HepG2 (cell line): ENCODE data around the gene RFFL. TPM values are rescaled to one million over a fixed set of nuclear protein-coding genes. Genes with fewer than 3 reads are reported as not detected.

Source experiments
- ATF1 ChIP-seq: IDR thresholded peaks from 2 replicates; pipeline ENCODE4 v1.6.1; 2016; ENCODE audit warnings: mild to moderate bottlenecking, control low read depth
- HNRNPK ChIP-seq: fragments of 200-400 bp; formaldehyde crosslinking; IDR thresholded peaks from 2 replicates; pipeline ENCODE4 v1.6.1; 2018; ENCODE audit warnings: low read length, low read depth, moderate library complexity, mild to moderate bottlenecking; ENCODE audit not compliant: poor library complexity, severe bottlenecking
- KLF16 ChIP-seq, 2 experiments: sonication (generic) in 1 of 2; formaldehyde crosslinking in 1 of 2; IDR thresholded peaks; 2 replicates each; pipeline versions ENCODE4 v1.6.1 to v1.8.0; 2016 to 2023; ENCODE audit warnings: missing genetic modification reagents in 2 of 2, missing compliant biosample characterization in 1 of 2
- KMT2B ChIP-seq: IDR thresholded peaks from 2 replicates; pipeline ENCODE4 v1.6.1; 2016; ENCODE audit warnings: missing genetic modification reagents, missing compliant biosample characterization
- MED1 ChIP-seq: sonication (generic); formaldehyde crosslinking; IDR thresholded peaks from 2 replicates; pipeline ENCODE4 v1.4.0; 2020; ENCODE audit warnings: missing genetic modification reagents
- MLLT10 ChIP-seq: sonication (generic); formaldehyde crosslinking; IDR thresholded peaks from 2 replicates; pipeline ENCODE4 v1.4.0; 2020; ENCODE audit warnings: missing genetic modification reagents
- MTF2 ChIP-seq: sonication (generic); formaldehyde crosslinking; IDR thresholded peaks from 2 replicates; pipeline ENCODE4 v1.5.0; 2020; ENCODE audit warnings: missing genetic modification reagents, borderline replicate concordance
- NR2F6 ChIP-seq, 2 experiments: IDR thresholded peaks; 2 replicates each; pipeline ENCODE4 v1.6.1; 2016; ENCODE audit warnings: antibody characterized with exemption in 1 of 2, mild to moderate bottlenecking in 1 of 2
- REPIN1 ChIP-seq: sonication (generic); formaldehyde crosslinking; IDR thresholded peaks from 2 replicates; pipeline ENCODE4 v1.8.0; 2022; ENCODE audit warnings: missing genetic modification reagents, low read depth, mild to moderate bottlenecking, borderline replicate concordance
- STAG1 ChIP-seq: sonication (generic); formaldehyde crosslinking; IDR thresholded peaks from 2 replicates; pipeline ENCODE4 v1.4.0; 2020; ENCODE audit warnings: missing genetic modification reagents
- ZBTB8A ChIP-seq: sonication (generic); formaldehyde crosslinking; IDR thresholded peaks from 2 replicates; pipeline ENCODE4 v1.4.0; 2020; ENCODE audit warnings: mild to moderate bottlenecking, low read depth, missing genetic modification reagents, borderline replicate concordance
- ZNF207 ChIP-seq: fragments of 450-650 bp; IDR thresholded peaks from 2 replicates; pipeline ENCODE4 v1.6.1; 2016; ENCODE audit warnings: antibody characterized with exemption, borderline replicate concordance
- ZNF446 ChIP-seq: sonication (generic); formaldehyde crosslinking; IDR thresholded peaks from 2 replicates; pipeline ENCODE4 v1.5.0; 2020; ENCODE audit warnings: mild to moderate bottlenecking, missing genetic modification reagents
- ZNF878 ChIP-seq: sonication (generic); formaldehyde crosslinking; IDR thresholded peaks from 2 replicates; pipeline ENCODE4 v1.8.1; 2023; ENCODE audit warnings: mild to moderate bottlenecking, missing genetic modification reagents, moderate library complexity
- polyA plus RNA-seq, 8 experiments: library from polyadenylated mRNA; depleted of rRNA in 3 of 8; stranded (reverse) in 7 of 8; unstranded in 1 of 8; fragments of >200 nt; fragmentation: Illumina TruSeq in 4 of 8; extraction: Trizol in 4 of 8; gene quantifications; 2 replicates each; pipeline versions ENCODE4 v1.2.1 to v1.2.3, GENCODE V29; 2011 to 2016; ENCODE audit warnings: low read depth in 4 of 8, missing spikeins in 1 of 8, mixed read lengths in 1 of 8; ENCODE audit not compliant: insufficient read depth in 1 of 8
- total RNA-seq, 5 experiments: library from RNA; depleted of rRNA; stranded (reverse); fragments of >200 nt; fragmentation: Illumina TruSeq; extraction: Trizol; gene quantifications; 2 replicates each; pipeline ENCODE4 v1.2.3, GENCODE V29; 2016; ENCODE audit warnings: low read depth in 1 of 5
- TF ChIP-seq, protein P1 (sequence below): sonication (generic); formaldehyde crosslinking; IDR thresholded peaks from 2 replicates; pipeline ENCODE4 v1.8.0; 2022; ENCODE audit warnings: low read depth, missing genetic modification reagents
- TF ChIP-seq, protein P2 (sequence below): sonication (generic); formaldehyde crosslinking; IDR thresholded peaks from 2 replicates; pipeline ENCODE4 v1.5.1; 2020; ENCODE audit warnings: missing genetic modification reagents, mild to moderate bottlenecking, borderline replicate concordance
- TF ChIP-seq, protein P3 (sequence below): sonication (generic); formaldehyde crosslinking; IDR thresholded peaks from 2 replicates; pipeline ENCODE4 v1.4.0; 2020; ENCODE audit warnings: missing genetic modification reagents
- TF ChIP-seq, protein P4 (sequence below), 2 experiments: sonication (generic) in 1 of 2; formaldehyde crosslinking in 1 of 2; IDR thresholded peaks; 2 replicates each; pipeline versions ENCODE4 v1.6.1 to v1.9.0; 2014 to 2022; ENCODE audit warnings: antibody characterized with exemption in 1 of 2, borderline replicate concordance in 1 of 2, inconsistent platforms in 1 of 2, low read depth in 1 of 2, missing genetic modification reagents in 1 of 2

Gene RFFL
- total and polyA plus RNA-seq, 2 of the 13 experiments (the other 11 are each of a cell fraction or from before 2014, with no cell fraction given) = 24.3 to 48.6 TPM

DNA sequence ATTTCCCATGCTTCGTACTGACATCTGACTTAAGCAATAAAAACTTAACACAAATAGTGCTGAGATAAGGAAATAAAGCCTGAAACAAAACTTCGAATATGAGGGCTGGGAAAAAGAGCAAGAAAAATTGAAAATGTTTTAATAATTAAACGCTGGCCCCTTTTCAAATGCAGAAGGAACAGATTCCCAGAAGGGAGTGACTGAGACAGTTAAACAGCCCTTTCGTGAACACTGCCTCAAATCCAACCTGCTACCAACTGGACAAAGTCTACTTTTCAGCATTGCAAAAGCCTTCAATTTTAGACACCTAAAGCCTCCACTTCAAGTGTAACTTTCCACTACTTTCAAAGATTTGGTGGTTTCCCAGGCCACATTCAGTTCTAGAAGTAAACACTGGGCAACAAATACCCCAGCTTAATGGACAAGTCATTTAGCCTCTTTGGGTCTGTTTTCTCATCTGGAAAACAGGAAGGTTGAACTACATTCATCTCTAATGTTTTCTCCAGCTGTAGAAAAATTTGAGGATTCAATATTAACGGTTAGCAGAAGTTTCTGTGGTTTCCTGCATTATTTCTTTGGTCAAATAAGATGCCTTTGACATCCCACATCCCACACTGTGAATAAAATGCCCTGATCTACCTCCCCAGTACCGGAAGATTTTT is 11.8 kb downstream of the RFFL start (continued):
- TF ChIP-seq ZNF207 = no peak
- TF ChIP-seq, protein P1, sequence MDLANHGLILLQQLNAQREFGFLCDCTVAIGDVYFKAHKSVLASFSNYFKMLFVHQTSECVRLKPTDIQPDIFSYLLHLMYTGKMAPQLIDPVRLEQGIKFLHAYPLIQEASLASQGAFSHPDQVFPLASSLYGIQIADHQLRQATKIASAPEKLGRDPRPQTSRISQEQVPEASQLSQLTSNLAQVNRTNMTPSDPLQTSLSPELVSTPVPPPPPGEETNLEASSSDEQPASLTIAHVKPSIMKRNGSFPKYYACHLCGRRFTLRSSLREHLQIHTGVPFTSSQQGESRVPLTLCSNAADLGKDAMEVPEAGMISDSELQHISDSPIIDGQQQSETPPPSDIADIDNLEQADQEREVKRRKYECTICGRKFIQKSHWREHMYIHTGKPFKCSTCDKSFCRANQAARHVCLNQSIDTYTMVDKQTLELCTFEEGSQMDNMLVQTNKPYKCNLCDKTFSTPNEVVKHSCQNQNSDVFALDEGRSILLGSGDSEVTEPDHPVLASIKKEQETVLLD (CRISPR knock-in tag) = no peak
- peak; percentile 51; the same call in 1 of the 2 replicates for TF ChIP-seq MED1 (CRISPR knock-in tag)
- TF ChIP-seq, protein P2, sequence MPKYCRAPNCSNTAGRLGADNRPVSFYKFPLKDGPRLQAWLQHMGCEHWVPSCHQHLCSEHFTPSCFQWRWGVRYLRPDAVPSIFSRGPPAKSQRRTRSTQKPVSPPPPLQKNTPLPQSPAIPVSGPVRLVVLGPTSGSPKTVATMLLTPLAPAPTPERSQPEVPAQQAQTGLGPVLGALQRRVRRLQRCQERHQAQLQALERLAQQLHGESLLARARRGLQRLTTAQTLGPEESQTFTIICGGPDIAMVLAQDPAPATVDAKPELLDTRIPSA (CRISPR knock-in tag) = no peak
- TF ChIP-seq ATF1 (CRISPR knock-in tag) = no peak
- TF ChIP-seq ZNF446 (CRISPR knock-in tag) = no peak
- TF ChIP-seq KLF16 (CRISPR knock-in tag; IDR thresholded peaks at IDR 0.05) = no peak
- TF ChIP-seq MLLT10 = no peak
- TF ChIP-seq REPIN1 (CRISPR knock-in tag) = no peak
- TF ChIP-seq ZNF878 (CRISPR knock-in tag) = 0 out of 2 replicates have a peak, but pooled peaks have one; percentile 23
- no peak for TF ChIP-seq MTF2 (CRISPR knock-in tag)
- no peak; the same call in 1 of the 2 replicates for TF ChIP-seq KMT2B (CRISPR knock-in tag)
- TF ChIP-seq, protein P3, sequence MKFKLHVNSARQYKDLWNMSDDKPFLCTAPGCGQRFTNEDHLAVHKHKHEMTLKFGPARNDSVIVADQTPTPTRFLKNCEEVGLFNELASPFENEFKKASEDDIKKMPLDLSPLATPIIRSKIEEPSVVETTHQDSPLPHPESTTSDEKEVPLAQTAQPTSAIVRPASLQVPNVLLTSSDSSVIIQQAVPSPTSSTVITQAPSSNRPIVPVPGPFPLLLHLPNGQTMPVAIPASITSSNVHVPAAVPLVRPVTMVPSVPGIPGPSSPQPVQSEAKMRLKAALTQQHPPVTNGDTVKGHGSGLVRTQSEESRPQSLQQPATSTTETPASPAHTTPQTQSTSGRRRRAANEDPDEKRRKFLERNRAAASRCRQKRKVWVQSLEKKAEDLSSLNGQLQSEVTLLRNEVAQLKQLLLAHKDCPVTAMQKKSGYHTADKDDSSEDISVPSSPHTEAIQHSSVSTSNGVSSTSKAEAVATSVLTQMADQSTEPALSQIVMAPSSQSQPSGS (CRISPR knock-in tag) = no peak
- TF ChIP-seq, protein P4, sequence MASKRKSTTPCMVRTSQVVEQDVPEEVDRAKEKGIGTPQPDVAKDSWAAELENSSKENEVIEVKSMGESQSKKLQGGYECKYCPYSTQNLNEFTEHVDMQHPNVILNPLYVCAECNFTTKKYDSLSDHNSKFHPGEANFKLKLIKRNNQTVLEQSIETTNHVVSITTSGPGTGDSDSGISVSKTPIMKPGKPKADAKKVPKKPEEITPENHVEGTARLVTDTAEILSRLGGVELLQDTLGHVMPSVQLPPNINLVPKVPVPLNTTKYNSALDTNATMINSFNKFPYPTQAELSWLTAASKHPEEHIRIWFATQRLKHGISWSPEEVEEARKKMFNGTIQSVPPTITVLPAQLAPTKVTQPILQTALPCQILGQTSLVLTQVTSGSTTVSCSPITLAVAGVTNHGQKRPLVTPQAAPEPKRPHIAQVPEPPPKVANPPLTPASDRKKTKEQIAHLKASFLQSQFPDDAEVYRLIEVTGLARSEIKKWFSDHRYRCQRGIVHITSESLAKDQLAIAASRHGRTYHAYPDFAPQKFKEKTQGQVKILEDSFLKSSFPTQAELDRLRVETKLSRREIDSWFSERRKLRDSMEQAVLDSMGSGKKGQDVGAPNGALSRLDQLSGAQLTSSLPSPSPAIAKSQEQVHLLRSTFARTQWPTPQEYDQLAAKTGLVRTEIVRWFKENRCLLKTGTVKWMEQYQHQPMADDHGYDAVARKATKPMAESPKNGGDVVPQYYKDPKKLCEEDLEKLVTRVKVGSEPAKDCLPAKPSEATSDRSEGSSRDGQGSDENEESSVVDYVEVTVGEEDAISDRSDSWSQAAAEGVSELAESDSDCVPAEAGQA (IDR thresholded peaks at IDR 0.05; ENCODE audit: low read depth) = no peak
- TF ChIP-seq, protein P4 (CRISPR knock-in tag; IDR thresholded peaks at IDR 0.05; ENCODE audit: borderline replicate concordance) = no peak
- TF ChIP-seq NR2F6 (IDR thresholded peaks at IDR 0.05) = no peak
- TF ChIP-seq NR2F6 (CRISPR knock-in tag; IDR thresholded peaks at IDR 0.05) = no peak
- TF ChIP-seq HNRNPK = no peak
- TF ChIP-seq ZBTB8A (CRISPR knock-in tag) = no peak
- TF ChIP-seq STAG1 (CRISPR knock-in tag) = no peak
